Calu3 (cell line): Measurements from ENCODE around the gene STPG4. TPM values are rescaled to one million over a fixed set of nuclear protein-coding genes. Genes with fewer than 3 reads are reported as not detected.
A peak's percentile ranks its signal among the peaks of the same experiment; 100 is the strongest.

ENCODE experiments used
- BruUV-seq: library from RNA; stranded (reverse); fragments of 400-500 nt; replicated peaks from 2 replicates; lab custom pipeline; 2021; lab: Mats Ljungman, UMichigan
- CTCF ChIA-PET: fragments of 300-600 bp; sonication (Branson Sonifier 250); formaldehyde crosslinking; loops from one replicate; lab custom pipeline; 2022; ENCODE audit warnings: antibody characterized with exemption; lab: Charles Lee
- DNase-seq: peaks from one replicate; pipeline ENCODE4 v3.0.0; 2022
- H3K27ac Mint-ChIP-seq: one replicate; pipeline ENCODE4 v1.8.0; 2022; ENCODE audit warnings: mixed read lengths; ENCODE audit not compliant: unreplicated experiment
- H3K27me3 Mint-ChIP-seq: one replicate; pipeline ENCODE4 v1.8.0; 2022; ENCODE audit warnings: mixed read lengths; ENCODE audit not compliant: unreplicated experiment
- H3K36me3 Mint-ChIP-seq: one replicate; pipeline ENCODE4 v1.8.0; 2022; ENCODE audit warnings: mild to moderate bottlenecking, moderate library complexity, mixed read lengths; ENCODE audit not compliant: insufficient read depth, unreplicated experiment
- H3K4me1 Mint-ChIP-seq: one replicate; pipeline ENCODE4 v1.8.0; 2022; ENCODE audit warnings: mild to moderate bottlenecking, low read depth, mixed read lengths; ENCODE audit not compliant: unreplicated experiment
- H3K4me3 Mint-ChIP-seq: one replicate; pipeline ENCODE4 v1.8.0; 2022; ENCODE audit warnings: mild to moderate bottlenecking, low read depth, moderate library complexity, mixed read lengths; ENCODE audit not compliant: unreplicated experiment
- H3K9me3 Mint-ChIP-seq: one replicate; pipeline ENCODE4 v1.8.0; 2022; ENCODE audit warnings: low read depth, mixed read lengths; ENCODE audit not compliant: unreplicated experiment
- intact Hi-C: fragments of 100-400 bp; cut with micrococcal nuclease; formaldehyde crosslinking; loops from one replicate; pipeline ENCODE4 v1.10.0; 2022; ENCODE audit not compliant: unreplicated experiment
- total RNA-seq: library from RNA; stranded (reverse); gene quantifications from 2 replicates; pipeline ENCODE4 v1.2.3, GENCODE V29; 2022
- TF ChIP-seq, protein P1 (sequence below): fragments of 200-600 bp; IDR thresholded peaks from one replicate; pipeline ENCODE4 v1.8.0; 2022; ENCODE audit warnings: antibody characterized with exemption; ENCODE audit not compliant: unreplicated experiment

The STPG4 gene
- total RNA-seq, 1 experiment from 2014 or later: 12.7 TPM

DNA sequence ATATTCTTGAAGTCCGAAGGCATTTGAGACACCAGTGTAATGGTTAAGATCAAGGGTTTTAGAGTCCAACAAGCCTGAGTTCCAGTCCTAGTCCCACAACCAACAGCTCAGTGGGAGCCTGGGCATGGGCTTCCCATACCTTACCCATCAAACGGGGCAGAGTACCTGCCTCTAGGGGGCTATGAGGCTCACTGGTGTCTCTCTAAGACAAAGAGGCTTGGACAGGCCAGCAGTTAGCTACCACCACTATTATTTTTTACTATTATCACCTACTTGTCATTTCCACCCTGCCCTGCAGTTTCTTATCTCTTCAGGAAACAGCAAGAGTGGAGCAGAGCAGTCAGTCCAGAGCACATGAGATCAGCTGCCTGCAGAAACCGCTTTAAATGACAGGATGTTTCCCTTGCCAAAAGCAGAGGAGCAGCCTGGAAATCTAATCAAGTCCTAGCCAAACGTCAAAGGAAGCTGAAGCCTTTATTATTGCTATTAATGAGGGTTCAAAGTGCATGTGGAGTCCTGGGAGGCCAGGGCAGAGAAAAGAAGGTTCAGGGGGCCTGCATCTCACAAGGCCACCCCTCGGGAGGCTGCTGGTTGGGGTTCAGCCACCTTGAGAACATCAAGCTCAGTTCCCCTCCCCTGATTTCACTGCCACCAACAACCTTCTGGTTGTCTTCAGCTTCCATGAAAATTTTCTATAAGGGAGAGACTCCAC lies 66.6 kb downstream of the STPG4 start:
- Mint-ChIP-seq H3K4me3 (no peak overlapping the region), H3K27ac (peak overlapping the region; percentile 16), H3K4me1 (peaks cover 64% of the 10 kb centered on the region), H3K36me3 (peaks cover 4% of the 10 kb centered on the region), H3K9me3 (no peaks in the 10 kb centered on the region), H3K27me3 (no peaks in the 10 kb centered on the region)
- TF ChIP-seq, protein P1, sequence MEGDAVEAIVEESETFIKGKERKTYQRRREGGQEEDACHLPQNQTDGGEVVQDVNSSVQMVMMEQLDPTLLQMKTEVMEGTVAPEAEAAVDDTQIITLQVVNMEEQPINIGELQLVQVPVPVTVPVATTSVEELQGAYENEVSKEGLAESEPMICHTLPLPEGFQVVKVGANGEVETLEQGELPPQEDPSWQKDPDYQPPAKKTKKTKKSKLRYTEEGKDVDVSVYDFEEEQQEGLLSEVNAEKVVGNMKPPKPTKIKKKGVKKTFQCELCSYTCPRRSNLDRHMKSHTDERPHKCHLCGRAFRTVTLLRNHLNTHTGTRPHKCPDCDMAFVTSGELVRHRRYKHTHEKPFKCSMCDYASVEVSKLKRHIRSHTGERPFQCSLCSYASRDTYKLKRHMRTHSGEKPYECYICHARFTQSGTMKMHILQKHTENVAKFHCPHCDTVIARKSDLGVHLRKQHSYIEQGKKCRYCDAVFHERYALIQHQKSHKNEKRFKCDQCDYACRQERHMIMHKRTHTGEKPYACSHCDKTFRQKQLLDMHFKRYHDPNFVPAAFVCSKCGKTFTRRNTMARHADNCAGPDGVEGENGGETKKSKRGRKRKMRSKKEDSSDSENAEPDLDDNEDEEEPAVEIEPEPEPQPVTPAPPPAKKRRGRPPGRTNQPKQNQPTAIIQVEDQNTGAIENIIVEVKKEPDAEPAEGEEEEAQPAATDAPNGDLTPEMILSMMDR: no peak
- CTCF ChIA-PET: interaction anchor here (1.3 kb wide), 1 partner anchor 9 kb away, joined by 6 read pairs; no protein-coding TSS in a partner anchor
- intact Hi-C loops: no loop called here
- DNase-seq: no peak
- no TSS peak for BruUV-seq

DNA sequence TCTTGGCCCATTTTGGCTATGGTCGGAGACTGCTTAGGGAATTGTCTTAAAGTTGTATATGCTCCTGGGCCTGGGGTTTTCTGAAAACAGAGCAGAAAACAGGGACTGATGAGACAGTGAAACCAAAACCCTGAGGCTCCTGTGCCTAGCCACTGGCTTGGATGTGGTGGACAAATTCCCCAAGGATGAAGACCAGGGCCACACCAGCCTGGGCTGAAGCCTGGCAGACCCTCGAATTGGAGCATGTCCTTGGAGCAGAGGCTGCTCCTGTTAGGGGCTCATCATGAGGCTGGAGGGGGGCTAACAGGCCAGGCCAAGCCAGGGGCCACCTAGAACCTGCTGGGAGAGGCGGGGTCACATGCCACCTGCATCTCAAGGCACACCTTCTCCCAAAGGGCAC lies 68.1 kb downstream of the STPG4 start:
- intact Hi-C loops: no loop called here
- no peak for DNase-seq
- Mint-ChIP-seq H3K27ac (no peak overlapping the region), H3K9me3 (no peaks in the 10 kb centered on the region), H3K4me1 (peaks cover 64% of the 10 kb centered on the region), H3K36me3 (peaks cover 4% of the 10 kb centered on the region), H3K27me3 (no peaks in the 10 kb centered on the region), H3K4me3 (no peak overlapping the region)
- CTCF ChIA-PET: no interaction called here
- TF ChIP-seq, protein P1: no peak
- no TSS peak for BruUV-seq

DNA sequence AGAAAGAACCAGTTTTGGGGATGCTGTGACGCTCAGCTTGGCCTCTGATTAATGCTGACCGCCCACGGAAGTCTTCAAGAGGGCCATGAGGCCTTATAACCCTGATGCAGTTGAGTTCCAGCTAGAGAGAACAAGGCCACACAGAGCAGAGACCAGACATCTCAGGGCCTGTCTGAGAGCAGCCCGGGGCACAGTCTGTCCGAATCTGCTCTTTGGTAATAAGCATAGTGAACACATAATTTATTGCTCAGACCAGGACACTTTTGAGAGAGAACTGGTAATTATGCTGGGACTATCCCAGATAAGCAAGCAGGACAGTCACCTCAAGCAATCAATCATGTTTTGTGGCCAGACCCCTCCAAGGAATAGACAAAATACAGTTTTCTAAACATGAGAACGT lies 68.5 kb downstream of the STPG4 start:
- no peaks in the 10 kb centered on the region for H3K27me3 Mint-ChIP-seq
- H3K27ac Mint-ChIP-seq: no peak overlapping the region
- H3K36me3 Mint-ChIP-seq: peaks cover 4% of the 10 kb centered on the region
- TF ChIP-seq, protein P1: no peak
- CTCF ChIA-PET: interaction anchor here (1.2 kb wide), 1 partner anchor 9 kb away, joined by 3 read pairs; no protein-coding TSS in a partner anchor
- peaks cover 64% of the 10 kb centered on the region for H3K4me1 Mint-ChIP-seq
- no TSS peak for BruUV-seq
- H3K4me3 Mint-ChIP-seq: no peak overlapping the region
- DNase-seq: no peak
- intact Hi-C loops: no loop called here
- no peaks in the 10 kb centered on the region for H3K9me3 Mint-ChIP-seq

DNA sequence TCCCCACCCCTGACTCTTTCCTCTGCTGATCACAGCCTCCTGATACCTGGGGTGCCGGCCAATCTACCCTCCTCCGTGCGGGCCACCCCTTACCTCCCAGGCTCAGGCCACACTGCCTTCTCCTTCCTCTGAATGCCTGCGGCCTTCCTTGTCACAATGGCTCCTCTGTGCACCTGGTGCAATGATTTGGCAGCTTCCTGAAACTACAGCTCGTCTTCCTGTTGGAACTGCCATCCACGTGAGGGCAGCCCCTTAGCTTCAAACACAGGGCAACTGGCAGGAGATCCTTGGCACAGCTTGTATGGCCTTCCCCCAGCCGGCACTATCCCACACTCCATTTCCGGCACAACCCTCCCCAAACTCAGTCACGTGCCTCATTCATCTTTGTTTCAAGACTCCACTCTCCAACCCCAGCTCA lies 69.0 kb downstream of the STPG4 start:
- Mint-ChIP-seq H3K27ac (no peak overlapping the region), H3K4me3 (no peak overlapping the region), H3K4me1 (peaks cover 61% of the 10 kb centered on the region), H3K36me3 (peaks cover 4% of the 10 kb centered on the region), H3K9me3 (no peaks in the 10 kb centered on the region), H3K27me3 (no peaks in the 10 kb centered on the region)
- CTCF ChIA-PET: interaction anchor here (1.2 kb wide), 1 partner anchor 9 kb away, joined by 3 read pairs; no protein-coding TSS in a partner anchor
- intact Hi-C loops: no loop called here
- no TSS peak for BruUV-seq
- TF ChIP-seq, protein P1: no peak
- DNase-seq: no peak
